Activated naive CD4-positive, alpha-beta T cell treated with anti-CD3 and anti-CD28 coated beads, Interleukin-2, amount 50 U/mL, for 24 hours (primary cell): Measurements from ENCODE around the gene GMDS.

Experiments
- H3K27ac Mint-ChIP-seq: one replicate; pipeline ENCODE4 v1.8.0; 2021; ENCODE audit warnings: mild to moderate bottlenecking, mixed read lengths
- H3K27me3 Mint-ChIP-seq: one replicate; pipeline ENCODE4 v1.8.0; 2021; ENCODE audit warnings: mixed read lengths
- H3K36me3 Mint-ChIP-seq: one replicate; pipeline ENCODE4 v1.8.0; 2021; ENCODE audit warnings: mixed read lengths
- H3K4me1 Mint-ChIP-seq: one replicate; pipeline ENCODE4 v1.8.0; 2021; ENCODE audit warnings: mixed read lengths
- H3K4me3 Mint-ChIP-seq: one replicate; pipeline ENCODE4 v1.8.0; 2021; ENCODE audit warnings: mild to moderate bottlenecking, mixed read lengths
- H3K9me3 Mint-ChIP-seq: one replicate; pipeline ENCODE4 v1.8.0; 2021; ENCODE audit warnings: mixed read lengths

The GMDS gene

DNA sequence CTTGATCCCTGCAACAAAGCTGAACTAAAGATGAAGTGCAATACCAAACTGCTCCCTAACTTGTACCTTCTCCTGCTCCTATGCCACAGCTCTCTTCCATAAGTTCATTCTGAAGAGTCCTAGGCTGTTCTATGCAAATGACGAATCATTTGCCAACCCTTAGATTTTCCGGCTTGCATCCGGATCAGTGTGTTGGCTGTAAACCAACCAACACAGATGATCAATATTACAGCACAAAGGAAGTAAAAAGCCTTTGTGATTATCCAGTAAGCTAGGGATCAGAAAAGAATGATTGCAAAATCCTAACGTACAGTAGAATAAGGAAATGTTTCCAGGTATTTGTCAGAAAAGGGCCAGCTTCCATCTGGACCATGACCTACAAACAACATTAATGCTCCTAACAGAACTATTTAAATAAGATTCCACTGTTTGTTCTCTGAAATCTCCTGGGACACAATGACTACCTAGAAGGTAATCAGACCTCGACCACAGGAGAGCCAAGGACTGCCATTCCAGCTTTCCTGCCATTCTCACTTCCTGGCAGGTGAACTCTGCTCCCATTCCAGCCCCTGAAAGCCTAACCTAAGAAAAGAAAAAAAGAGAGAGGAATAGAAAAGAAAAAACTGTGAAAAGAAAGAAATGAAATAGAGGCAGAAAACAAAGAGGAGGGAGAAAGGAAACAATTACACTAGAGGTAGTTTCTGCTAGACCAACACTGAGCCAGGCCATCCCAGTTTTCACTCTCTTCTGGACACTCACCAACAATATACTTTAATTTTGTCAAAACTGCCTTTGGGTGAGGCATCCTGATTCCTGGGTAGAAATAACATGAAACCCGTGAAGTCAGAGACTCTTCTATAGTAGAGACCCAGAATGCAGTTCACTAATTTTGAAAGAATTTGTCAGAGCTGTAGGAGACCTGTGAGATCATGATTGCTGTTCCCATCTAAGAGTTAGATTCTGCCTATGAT is 19.7 kb downstream of the GMDS start:
- Mint-ChIP-seq H3K36me3 (no peaks in the 10 kb centered on the region), H3K27me3 (no peaks in the 10 kb centered on the region), H3K9me3 (no peaks in the 10 kb centered on the region), H3K27ac (no peak overlapping the region), H3K4me1 (peaks cover 40% of the 10 kb centered on the region), H3K4me3 (no peak overlapping the region)

DNA sequence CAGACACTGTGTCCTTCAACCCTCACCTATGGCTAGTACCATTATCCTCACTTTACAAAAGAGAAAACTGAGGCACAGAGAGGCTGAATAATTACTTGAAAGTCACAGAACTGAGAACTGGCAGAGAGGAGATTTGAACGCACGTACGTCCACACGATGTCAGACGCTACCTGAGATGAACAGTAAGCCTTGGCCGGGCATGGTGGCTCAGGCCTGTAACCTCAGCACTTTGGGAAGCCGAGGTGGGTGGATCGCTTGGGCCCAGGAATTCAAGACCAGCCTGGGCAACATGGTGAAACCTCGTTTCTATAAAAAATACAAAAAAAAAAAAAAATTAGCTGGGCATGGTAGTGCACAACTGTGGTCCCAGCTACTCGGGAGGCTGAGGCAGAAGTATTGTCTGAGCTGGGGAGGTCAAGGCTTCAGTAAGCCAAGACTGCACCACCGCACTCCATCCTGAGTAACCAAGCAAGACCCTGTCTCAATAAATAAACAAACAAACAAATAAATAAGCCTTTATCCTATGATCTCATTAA is 20.5 kb downstream of the GMDS start:
- no peak overlapping the region for H3K27ac Mint-ChIP-seq
- H3K4me3 Mint-ChIP-seq = no peak overlapping the region
- no peaks in the 10 kb centered on the region for H3K9me3 Mint-ChIP-seq
- H3K4me1 Mint-ChIP-seq = peaks cover 41% of the 10 kb centered on the region
- H3K27me3 Mint-ChIP-seq = no peaks in the 10 kb centered on the region
- no peaks in the 10 kb centered on the region for H3K36me3 Mint-ChIP-seq

DNA sequence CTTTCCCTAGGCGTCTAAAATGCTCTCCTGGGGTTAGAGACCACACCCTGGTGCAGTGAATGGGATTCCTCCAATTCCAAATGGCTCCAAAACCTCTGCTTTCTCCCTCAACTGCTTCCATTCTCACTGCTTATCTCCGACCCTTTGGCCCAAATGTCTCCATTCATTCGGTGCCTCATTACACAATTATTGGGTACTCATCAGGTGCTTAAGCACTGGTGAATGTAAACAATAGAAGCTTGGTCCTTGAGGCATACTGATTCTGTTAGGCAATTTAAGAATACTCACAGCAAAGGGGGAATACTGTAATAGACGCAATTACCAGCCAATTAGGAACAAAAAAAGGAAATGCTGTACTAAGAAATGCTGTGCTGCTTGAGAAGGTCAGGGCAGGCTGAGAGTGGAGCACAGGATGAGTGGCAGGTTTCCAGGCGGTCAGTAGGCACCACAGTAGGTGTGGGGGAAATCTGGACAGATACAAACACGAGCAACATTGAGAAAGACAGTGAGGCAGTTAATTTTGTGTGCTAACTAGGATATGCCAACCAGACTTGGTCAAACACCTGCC is 23.0 kb downstream of the GMDS start:
- H3K36me3 Mint-ChIP-seq = peaks cover 4% of the 10 kb centered on the region
- H3K4me1 Mint-ChIP-seq = peaks cover 53% of the 10 kb centered on the region
- peak overlapping the region; percentile 86 for H3K4me3 Mint-ChIP-seq
- H3K27me3 Mint-ChIP-seq = no peaks in the 10 kb centered on the region
- H3K9me3 Mint-ChIP-seq = no peaks in the 10 kb centered on the region
- H3K27ac Mint-ChIP-seq = no peak overlapping the region

DNA sequence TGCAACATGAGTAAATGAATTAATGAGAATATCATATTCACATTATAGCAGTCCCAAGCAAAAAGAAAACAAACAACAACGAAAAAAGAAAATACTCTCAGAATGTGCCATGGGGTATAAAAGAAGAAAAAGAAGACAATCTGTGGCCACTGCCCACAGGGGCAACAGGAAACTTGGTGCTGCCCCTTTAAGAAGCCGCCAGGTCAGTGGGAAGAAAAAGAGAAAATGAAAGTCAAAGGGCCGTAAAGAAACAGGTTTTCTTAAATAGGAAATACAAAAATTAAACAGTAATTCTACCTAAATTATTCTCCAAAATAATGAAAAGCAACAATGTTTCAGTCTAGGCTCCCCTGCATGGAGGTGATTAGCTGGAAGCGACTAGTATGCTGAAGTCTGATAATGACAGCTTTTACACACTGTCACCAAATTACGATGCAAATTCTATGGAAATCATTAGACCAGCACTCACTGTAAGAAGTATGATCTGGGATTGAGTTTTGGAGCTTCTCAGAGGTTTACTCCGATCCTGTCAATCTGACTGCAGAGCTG is 23.6 kb downstream of the GMDS start:
- no peaks in the 10 kb centered on the region for H3K27me3 Mint-ChIP-seq
- no peak overlapping the region for H3K27ac Mint-ChIP-seq
- H3K9me3 Mint-ChIP-seq = no peaks in the 10 kb centered on the region
- peaks cover 48% of the 10 kb centered on the region for H3K4me1 Mint-ChIP-seq
- H3K4me3 Mint-ChIP-seq = peak overlapping the region; percentile 86
- H3K36me3 Mint-ChIP-seq = peaks cover 4% of the 10 kb centered on the region

DNA sequence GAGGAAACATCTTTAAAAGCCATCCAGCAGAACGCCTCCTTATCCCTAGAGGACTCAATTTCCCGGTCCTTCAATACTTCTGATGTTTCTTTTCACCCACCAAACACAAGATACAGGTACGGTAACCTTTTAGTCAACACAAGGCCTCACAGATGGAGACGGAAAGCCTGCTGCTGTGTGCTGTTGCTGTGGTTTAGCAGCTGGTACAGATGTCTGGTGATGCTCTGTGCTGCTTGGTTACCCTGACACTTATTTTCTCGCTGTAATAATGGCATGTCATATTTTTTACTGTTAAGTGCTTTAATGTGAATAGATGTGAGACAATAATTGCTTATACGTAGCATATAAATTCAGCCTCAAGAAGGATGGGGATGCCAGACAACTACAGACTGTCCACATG is 25.3 kb downstream of the GMDS start:
- Mint-ChIP-seq H3K36me3 (peaks cover 4% of the 10 kb centered on the region), H3K4me1 (peaks cover 47% of the 10 kb centered on the region), H3K27ac (no peak overlapping the region), H3K27me3 (no peaks in the 10 kb centered on the region), H3K4me3 (no peak overlapping the region), H3K9me3 (no peaks in the 10 kb centered on the region)

DNA sequence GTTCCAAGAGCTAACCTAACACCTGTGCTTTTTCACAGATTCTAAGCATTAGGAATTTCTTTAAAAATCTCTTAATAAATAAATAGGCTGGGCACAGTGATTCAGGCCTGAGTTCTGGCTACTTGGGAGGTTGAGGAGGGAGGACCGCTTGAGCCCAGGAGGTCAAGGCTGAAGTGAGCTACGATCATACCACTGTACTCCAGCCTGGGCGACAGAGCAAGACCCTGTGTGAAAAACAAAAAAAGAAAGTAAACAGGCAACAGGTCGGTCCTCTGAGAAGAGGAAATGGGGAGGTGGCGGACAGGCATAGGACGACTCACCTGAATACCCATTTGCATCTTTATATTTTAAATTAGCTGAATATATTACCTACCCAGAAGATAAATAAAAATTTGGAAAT is 26.5 kb downstream of the GMDS start:
- peaks cover 49% of the 10 kb centered on the region for H3K4me1 Mint-ChIP-seq
- H3K27me3 Mint-ChIP-seq = no peaks in the 10 kb centered on the region
- no peak overlapping the region for H3K4me3 Mint-ChIP-seq
- no peak overlapping the region for H3K27ac Mint-ChIP-seq
- H3K9me3 Mint-ChIP-seq = no peaks in the 10 kb centered on the region
- H3K36me3 Mint-ChIP-seq = peaks cover 4% of the 10 kb centered on the region

DNA sequence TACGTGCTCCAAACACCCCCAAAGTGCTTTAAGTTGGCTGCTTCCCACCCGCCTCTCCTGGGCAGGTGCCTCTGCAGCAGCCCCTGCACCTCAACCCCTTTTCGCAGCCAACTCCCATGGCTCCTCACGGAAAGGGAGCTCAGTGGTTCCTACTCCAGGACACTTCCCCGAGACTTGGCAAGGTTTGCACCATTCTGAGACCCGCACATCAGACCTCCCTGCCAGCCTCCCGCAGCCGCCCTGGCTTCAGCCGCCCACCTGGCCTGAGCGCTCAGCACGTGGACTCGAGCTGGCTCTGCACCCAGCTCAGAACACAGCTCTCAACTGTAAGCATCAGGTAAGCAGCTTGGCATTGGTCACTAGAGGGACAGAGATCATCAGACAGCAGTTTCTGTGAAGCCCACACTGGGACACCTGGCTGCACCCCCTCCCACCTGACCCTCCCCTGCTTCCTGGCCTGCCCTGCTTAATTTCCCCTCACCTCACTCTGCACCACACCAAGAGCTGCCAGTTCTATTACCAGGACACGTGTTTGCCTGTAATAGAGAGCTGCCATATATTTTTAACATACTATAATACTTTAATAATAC is 28.5 kb downstream of the GMDS start:
- Mint-ChIP-seq H3K27ac (no peak overlapping the region), H3K9me3 (no peaks in the 10 kb centered on the region)

DNA sequence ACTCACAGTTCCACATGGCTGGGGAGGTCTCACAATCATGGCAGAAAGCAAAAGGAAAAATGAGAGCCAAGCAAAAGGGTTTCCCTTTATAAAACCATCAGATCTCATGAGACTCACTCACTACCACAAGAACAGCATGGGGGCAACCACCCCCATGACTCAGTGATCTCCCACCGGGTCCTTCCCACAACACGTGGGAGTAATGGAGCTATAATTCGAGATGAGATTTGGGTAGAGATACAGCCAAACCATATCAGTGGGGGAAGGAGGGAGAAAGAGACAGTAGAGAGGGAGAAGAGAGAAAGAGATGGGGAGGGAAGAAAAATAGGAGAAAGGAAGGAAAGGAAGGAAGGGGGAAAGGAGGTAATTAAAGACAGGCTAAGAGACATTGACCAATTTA is 30.1 kb downstream of the GMDS start:
- no peaks in the 10 kb centered on the region for H3K27me3 Mint-ChIP-seq
- H3K9me3 Mint-ChIP-seq = no peaks in the 10 kb centered on the region
- H3K27ac Mint-ChIP-seq = no peak overlapping the region
- peaks cover 28% of the 10 kb centered on the region for H3K4me1 Mint-ChIP-seq
- no peak overlapping the region for H3K4me3 Mint-ChIP-seq
- H3K36me3 Mint-ChIP-seq = peaks cover 5% of the 10 kb centered on the region

More for the DNA sequence above, 28.5 kb downstream of the GMDS start:
- H3K36me3 Mint-ChIP-seq = peaks cover 4% of the 10 kb centered on the region
- peaks cover 37% of the 10 kb centered on the region for H3K4me1 Mint-ChIP-seq
- no peaks in the 10 kb centered on the region for H3K27me3 Mint-ChIP-seq
- no peak overlapping the region for H3K4me3 Mint-ChIP-seq

DNA sequence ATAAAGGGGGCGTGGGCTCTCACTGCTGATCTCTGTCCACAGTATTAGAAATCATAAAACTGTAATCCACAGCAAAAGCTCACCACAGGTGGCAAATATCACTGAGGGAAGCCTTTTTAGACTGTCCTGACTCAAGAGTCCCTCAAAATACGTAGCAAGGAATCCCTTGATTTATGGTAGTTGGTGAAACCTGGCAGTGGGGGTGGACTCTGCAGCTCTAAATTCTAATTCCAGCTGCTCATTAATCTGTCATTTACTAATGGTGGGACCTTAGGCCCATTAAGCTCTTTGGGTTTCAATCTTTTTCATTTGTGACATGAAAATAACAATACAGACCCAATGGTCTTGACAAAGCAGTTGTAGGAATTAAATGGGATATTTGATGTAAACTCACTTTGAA is 32.3 kb downstream of the GMDS start:
- Mint-ChIP-seq H3K4me1 (peaks cover 17% of the 10 kb centered on the region), H3K4me3 (no peak overlapping the region), H3K27me3 (no peaks in the 10 kb centered on the region), H3K27ac (no peak overlapping the region), H3K9me3 (no peaks in the 10 kb centered on the region), H3K36me3 (peaks cover 4% of the 10 kb centered on the region)

DNA sequence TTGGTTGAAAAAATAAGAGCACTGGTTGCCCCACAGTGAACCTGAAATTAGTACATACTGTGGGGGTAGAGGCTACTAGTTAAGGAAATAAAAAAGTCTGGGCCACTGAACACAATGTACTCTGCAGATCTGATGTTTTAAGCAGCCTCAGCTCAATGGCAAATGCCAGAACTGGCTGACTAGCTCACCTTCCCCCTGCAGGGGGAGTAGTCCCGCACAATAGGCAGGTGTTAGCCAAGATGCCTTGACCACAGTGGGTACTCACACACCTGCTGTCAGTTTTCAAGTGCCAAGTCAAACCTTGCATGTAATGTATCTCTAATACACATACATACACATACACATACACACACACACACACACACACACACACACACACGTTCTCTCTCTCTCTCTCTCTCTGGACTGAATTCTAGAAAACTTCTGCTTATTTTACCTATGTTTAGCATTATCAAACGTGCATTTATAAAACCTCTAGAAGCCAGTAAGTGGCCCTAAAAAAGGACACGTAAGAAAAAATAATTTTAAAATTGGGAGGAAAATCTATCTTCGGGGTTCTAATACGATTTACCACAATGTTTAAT is 36.1 kb downstream of the GMDS start:
- Mint-ChIP-seq H3K27me3 (no peaks in the 10 kb centered on the region), H3K27ac (no peak overlapping the region), H3K36me3 (peaks cover 1% of the 10 kb centered on the region), H3K9me3 (no peaks in the 10 kb centered on the region), H3K4me1 (peaks cover 5% of the 10 kb centered on the region), H3K4me3 (no peak overlapping the region)

DNA sequence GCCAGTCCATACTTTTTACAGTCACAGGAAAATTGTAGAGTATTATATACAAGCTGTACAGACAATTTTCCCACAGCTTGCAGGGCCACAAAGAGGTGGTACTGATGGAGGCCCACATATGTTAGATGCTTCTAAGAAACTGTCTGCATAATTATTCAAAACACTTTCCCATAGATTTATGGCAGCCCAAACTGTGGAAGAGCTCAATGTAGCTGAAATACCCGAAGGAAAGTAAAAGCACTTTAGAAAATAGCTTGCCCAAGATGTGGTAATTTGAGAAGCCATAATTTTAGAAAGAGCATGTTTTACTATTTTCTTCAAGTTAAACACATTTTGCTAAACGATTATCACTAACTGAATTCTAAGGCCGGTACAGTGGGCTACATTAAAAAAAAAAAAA is 36.9 kb downstream of the GMDS start:
- Mint-ChIP-seq H3K4me1 (peaks cover 4% of the 10 kb centered on the region), H3K36me3 (peaks cover 1% of the 10 kb centered on the region), H3K27ac (no peak overlapping the region), H3K4me3 (no peak overlapping the region), H3K27me3 (no peaks in the 10 kb centered on the region), H3K9me3 (no peaks in the 10 kb centered on the region)

DNA sequence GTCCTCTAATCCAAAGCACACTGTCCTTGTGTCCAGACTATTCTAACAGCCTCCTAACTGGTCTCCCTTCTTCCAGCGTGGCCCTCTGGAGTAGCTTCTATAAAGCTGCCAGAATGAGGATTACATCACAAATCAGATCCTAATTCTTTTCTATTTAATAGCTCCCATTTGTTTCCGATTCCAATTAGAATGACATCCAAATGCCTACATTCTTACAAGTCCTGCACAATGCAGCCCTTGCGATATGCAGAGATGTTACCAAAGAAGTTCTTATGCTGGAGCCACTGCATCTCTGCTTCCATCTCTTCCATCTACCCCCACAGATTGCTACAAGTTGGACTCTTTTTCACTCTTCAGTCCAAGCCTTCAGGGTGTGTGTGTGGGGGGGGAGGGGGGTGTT is 40.0 kb downstream of the GMDS start:
- Mint-ChIP-seq H3K9me3 (no peaks in the 10 kb centered on the region), H3K36me3 (no peaks in the 10 kb centered on the region), H3K4me1 (no peaks in the 10 kb centered on the region), H3K4me3 (no peak overlapping the region), H3K27me3 (no peaks in the 10 kb centered on the region), H3K27ac (no peak overlapping the region)

DNA sequence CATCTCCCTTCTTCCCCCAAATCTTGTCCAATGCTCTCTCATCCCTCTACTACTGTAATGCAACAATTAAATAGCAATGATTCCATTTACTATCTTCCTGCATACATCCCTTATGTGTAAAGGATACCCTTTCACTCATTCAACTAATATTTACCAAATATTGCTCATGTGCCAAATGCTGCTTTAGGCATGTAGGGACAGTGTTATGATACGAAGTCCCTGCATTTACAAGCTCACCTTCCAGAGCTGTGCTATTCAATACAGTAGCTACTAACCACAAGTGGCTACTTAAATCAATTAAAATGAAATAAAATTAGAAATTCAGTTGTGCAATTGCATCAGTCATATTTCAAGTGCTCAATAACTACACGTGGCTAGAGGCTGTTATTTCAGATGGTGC is 41.1 kb downstream of the GMDS start:
- Mint-ChIP-seq H3K4me3 (no peak overlapping the region), H3K27me3 (no peaks in the 10 kb centered on the region), H3K9me3 (no peaks in the 10 kb centered on the region), H3K4me1 (no peaks in the 10 kb centered on the region), H3K27ac (no peak overlapping the region), H3K36me3 (no peaks in the 10 kb centered on the region)

DNA sequence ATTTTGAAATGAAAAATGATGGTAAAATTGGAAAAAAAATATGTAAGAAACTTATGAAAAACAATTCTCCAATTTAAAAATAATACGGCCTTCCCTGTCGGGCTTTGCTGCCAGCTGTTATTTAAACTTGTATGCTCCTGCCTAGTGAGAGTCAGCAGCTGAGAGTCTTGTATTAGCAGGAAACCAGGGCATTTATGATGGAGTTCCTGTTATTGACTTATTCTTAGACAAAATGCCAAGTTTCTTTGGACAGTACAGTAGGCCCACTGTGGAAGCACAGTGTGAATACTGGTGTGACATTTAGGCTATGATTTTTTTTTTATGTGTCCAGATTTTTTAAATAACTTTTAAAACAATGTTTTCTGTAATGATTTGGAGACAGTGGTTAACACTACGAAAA is 42.1 kb downstream of the GMDS start:
- Mint-ChIP-seq H3K27ac (no peak overlapping the region), H3K36me3 (no peaks in the 10 kb centered on the region), H3K4me1 (no peaks in the 10 kb centered on the region), H3K4me3 (no peak overlapping the region), H3K9me3 (no peaks in the 10 kb centered on the region), H3K27me3 (no peaks in the 10 kb centered on the region)

DNA sequence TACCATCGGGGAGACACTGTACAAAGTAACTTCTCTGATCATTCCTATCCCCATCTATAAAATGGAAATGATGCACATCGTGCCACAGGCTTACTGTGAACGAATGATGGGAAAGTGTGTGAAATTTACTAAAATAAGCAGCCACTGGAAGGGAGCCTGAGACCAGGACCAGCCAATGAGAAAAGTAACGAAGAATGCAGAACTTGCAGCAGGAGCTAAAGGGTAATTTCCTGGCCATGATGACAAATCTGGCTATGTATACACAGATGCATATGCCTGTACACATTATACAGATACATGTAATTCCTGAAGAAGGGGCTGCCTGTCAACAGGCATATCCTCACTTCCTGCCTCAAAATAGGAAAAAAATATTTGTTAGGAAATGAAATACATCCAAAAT is 47.4 kb downstream of the GMDS start:
- H3K4me1 Mint-ChIP-seq = peaks cover 3% of the 10 kb centered on the region
- no peak overlapping the region for H3K4me3 Mint-ChIP-seq
- no peaks in the 10 kb centered on the region for H3K27me3 Mint-ChIP-seq
- peaks cover 2% of the 10 kb centered on the region for H3K36me3 Mint-ChIP-seq
- H3K27ac Mint-ChIP-seq = no peak overlapping the region
- no peaks in the 10 kb centered on the region for H3K9me3 Mint-ChIP-seq
